Panc1 (cell line): ENCODE measurements around the gene CSMD2. TPM values are rescaled to one million over a fixed set of nuclear protein-coding genes. Genes with fewer than 3 reads are reported as not detected.

Source experiments
- ATAC-seq: fragments of 200-7000 bp; cut with Tn5 transposase; 2 replicates; pipeline ENCODE4 v1.9.1; 2020; ENCODE audit warnings: mild to moderate bottlenecking, moderate library complexity
- BruUV-seq: library from RNA; stranded (reverse); fragments of 400-500 nt; replicated peaks from 2 replicates; lab custom pipeline; 2021; lab: Mats Ljungman, UMichigan
- CTCF ChIA-PET: fragments of 300-600 bp; sonication (Branson Sonifier 250); formaldehyde crosslinking; loops from one replicate; lab custom pipeline; 2022; ENCODE audit warnings: antibody characterized with exemption; lab: Charles Lee
- POLR2A ChIA-PET: fragments of 300-600 bp; sonication (Branson Sonifier 250); formaldehyde crosslinking; loops from one replicate; lab custom pipeline; 2022; ENCODE audit warnings: antibody characterized with exemption; lab: Charles Lee
- DNase-seq: peaks from one replicate; pipeline ENCODE4 v3.0.0-alpha.2; 2010; ENCODE audit warnings: low read depth, low spot score
- H3K27ac ChIP-seq: 2 replicates; pipeline ENCODE4 v1.5.1; 2011; ENCODE audit warnings: mild to moderate bottlenecking, low read length, inconsistent platforms
- H3K27me3 ChIP-seq: fragments of 200-500 bp; sonication (Bioruptor generic); 2 replicates; pipeline ENCODE4 v1.6.0; 2014; ENCODE audit warnings: low read length, inconsistent platforms; ENCODE audit not compliant: control insufficient read depth, insufficient read depth
- H3K36me3 ChIP-seq: fragments of 200-500 bp; sonication (Bioruptor generic); 2 replicates; pipeline ENCODE4 v1.5.1; 2014; ENCODE audit warnings: inconsistent platforms, mild to moderate bottlenecking, low read length, moderate library complexity; ENCODE audit not compliant: control insufficient read depth, insufficient read depth
- H3K4me1 ChIP-seq: 2 replicates; pipeline ENCODE4 v1.5.1; 2011; ENCODE audit warnings: inconsistent platforms, mild to moderate bottlenecking, low read length, moderate library complexity; ENCODE audit not compliant: control insufficient read depth, insufficient read depth
- H3K4me3 ChIP-seq, 2 experiments: 2 replicates each; pipeline ENCODE4 v1.5.1; 2011 to 2012; ENCODE audit warnings: low read depth in 2 of 2, low read length in 2 of 2, mild to moderate bottlenecking in 2 of 2, inconsistent platforms in 1 of 2, moderate library complexity in 1 of 2
- H3K9me3 ChIP-seq: fragments of 200-500 bp; sonication (Bioruptor generic); 2 replicates; pipeline ENCODE4 v1.5.1; 2014; ENCODE audit warnings: low read depth, mild to moderate bottlenecking, inconsistent platforms, low read length, moderate library complexity; ENCODE audit not compliant: control insufficient read depth, insufficient read depth
- POLR2AphosphoS5 ChIP-seq: IDR thresholded peaks from 2 replicates; pipeline ENCODE4 v1.6.1; 2012; ENCODE audit warnings: mild to moderate bottlenecking, low read depth, low read length, moderate library complexity
- SIN3A ChIP-seq: IDR thresholded peaks from 2 replicates; pipeline ENCODE4 v1.6.1; 2012; ENCODE audit warnings: low read depth, mild to moderate bottlenecking, low read length, moderate library complexity, borderline replicate concordance; ENCODE audit not compliant: insufficient read depth
- TCF7L2 ChIP-seq: IDR thresholded peaks from 2 replicates; pipeline ENCODE4 v1.6.1; 2011; ENCODE audit warnings: mild to moderate bottlenecking, low read depth, low read length, inconsistent platforms
- in situ Hi-C: cut with HindIII; loops from 2 replicates; pipeline ENCODE4 v1.10.0; 2016; ENCODE audit warnings: low sequenced_read_pairs, low pct_unique_long_range_greater_than_20kb
- intact Hi-C: fragments of 100-400 bp; cut with micrococcal nuclease; formaldehyde crosslinking; loops from one replicate; pipeline ENCODE4 v1.10.0; 2022; ENCODE audit not compliant: unreplicated experiment
- total RNA-seq: library from RNA; stranded (reverse); gene quantifications from one replicate; pipeline ENCODE4 v1.2.1, GENCODE V29; 2021; ENCODE audit not compliant: unreplicated experiment
- TF ChIP-seq, protein P1 (sequence below): fragments of 450-650 bp; IDR thresholded peaks from 2 replicates; pipeline ENCODE4 v1.5.1; 2017; ENCODE audit warnings: mild to moderate bottlenecking
- TF ChIP-seq, protein P2 (sequence below), 2 experiments: IDR thresholded peaks; 2 replicates each; pipeline ENCODE4 v1.6.1; 2011 to 2012; ENCODE audit warnings: low read depth in 2 of 2, control low read depth in 1 of 2, low read length in 1 of 2, mild to moderate bottlenecking in 1 of 2, moderate library complexity in 1 of 2; ENCODE audit not compliant: insufficient read depth in 1 of 2

The CSMD2 gene
- total RNA-seq, 1 experiment from 2014 or later: not detected

DNA sequence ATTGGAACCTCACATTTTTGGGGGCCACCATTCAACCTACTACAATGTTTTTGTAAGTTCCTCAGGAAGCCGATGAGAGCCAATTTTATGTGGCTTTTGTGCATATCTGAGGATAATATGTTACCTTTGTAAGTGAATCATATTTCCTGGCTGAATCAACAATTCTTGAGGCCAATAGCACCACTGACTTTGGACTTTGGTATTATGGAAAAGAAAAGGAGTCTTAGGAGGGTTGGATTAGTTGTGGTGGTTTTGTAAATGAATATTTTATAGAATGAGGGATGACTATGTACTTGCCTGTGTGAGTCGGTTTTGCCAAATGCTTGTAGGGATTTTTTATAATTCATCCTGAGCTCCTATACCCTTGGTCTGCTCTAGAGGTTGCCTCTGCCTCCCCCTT lies 482.7 kb downstream of the CSMD2 start:
- peaks cover 12% of the 10 kb centered on the region for H3K27me3 ChIP-seq
- intact Hi-C loops (no loop called here), in situ Hi-C loops (no loop called here)
- H3K9me3 ChIP-seq: no peaks in the 10 kb centered on the region
- H3K36me3 ChIP-seq: no peaks in the 10 kb centered on the region
- no peaks in the 10 kb centered on the region for H3K4me1 ChIP-seq
- ATAC-seq: no peak
- no peak overlapping the region for H3K4me3 ChIP-seq
- CTCF ChIA-PET: no interaction called here
- no peak for TF ChIP-seq POLR2AphosphoS5
- TF ChIP-seq SIN3A: no peak
- TF ChIP-seq, protein P1, sequence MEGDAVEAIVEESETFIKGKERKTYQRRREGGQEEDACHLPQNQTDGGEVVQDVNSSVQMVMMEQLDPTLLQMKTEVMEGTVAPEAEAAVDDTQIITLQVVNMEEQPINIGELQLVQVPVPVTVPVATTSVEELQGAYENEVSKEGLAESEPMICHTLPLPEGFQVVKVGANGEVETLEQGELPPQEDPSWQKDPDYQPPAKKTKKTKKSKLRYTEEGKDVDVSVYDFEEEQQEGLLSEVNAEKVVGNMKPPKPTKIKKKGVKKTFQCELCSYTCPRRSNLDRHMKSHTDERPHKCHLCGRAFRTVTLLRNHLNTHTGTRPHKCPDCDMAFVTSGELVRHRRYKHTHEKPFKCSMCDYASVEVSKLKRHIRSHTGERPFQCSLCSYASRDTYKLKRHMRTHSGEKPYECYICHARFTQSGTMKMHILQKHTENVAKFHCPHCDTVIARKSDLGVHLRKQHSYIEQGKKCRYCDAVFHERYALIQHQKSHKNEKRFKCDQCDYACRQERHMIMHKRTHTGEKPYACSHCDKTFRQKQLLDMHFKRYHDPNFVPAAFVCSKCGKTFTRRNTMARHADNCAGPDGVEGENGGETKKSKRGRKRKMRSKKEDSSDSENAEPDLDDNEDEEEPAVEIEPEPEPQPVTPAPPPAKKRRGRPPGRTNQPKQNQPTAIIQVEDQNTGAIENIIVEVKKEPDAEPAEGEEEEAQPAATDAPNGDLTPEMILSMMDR: no peak
- TF ChIP-seq, protein P2, sequence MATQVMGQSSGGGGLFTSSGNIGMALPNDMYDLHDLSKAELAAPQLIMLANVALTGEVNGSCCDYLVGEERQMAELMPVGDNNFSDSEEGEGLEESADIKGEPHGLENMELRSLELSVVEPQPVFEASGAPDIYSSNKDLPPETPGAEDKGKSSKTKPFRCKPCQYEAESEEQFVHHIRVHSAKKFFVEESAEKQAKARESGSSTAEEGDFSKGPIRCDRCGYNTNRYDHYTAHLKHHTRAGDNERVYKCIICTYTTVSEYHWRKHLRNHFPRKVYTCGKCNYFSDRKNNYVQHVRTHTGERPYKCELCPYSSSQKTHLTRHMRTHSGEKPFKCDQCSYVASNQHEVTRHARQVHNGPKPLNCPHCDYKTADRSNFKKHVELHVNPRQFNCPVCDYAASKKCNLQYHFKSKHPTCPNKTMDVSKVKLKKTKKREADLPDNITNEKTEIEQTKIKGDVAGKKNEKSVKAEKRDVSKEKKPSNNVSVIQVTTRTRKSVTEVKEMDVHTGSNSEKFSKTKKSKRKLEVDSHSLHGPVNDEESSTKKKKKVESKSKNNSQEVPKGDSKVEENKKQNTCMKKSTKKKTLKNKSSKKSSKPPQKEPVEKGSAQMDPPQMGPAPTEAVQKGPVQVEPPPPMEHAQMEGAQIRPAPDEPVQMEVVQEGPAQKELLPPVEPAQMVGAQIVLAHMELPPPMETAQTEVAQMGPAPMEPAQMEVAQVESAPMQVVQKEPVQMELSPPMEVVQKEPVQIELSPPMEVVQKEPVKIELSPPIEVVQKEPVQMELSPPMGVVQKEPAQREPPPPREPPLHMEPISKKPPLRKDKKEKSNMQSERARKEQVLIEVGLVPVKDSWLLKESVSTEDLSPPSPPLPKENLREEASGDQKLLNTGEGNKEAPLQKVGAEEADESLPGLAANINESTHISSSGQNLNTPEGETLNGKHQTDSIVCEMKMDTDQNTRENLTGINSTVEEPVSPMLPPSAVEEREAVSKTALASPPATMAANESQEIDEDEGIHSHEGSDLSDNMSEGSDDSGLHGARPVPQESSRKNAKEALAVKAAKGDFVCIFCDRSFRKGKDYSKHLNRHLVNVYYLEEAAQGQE (IDR thresholded peaks at IDR 0.05; ENCODE audit: insufficient read depth in 1 of 2, low read depth in 2 of 2, low read length in 1 of 2): no peak
- TF ChIP-seq TCF7L2: no peak
- DNase-seq: no peak
- no TSS peak for BruUV-seq
- POLR2A ChIA-PET: no interaction called here
- H3K27ac ChIP-seq: no peak overlapping the region

DNA sequence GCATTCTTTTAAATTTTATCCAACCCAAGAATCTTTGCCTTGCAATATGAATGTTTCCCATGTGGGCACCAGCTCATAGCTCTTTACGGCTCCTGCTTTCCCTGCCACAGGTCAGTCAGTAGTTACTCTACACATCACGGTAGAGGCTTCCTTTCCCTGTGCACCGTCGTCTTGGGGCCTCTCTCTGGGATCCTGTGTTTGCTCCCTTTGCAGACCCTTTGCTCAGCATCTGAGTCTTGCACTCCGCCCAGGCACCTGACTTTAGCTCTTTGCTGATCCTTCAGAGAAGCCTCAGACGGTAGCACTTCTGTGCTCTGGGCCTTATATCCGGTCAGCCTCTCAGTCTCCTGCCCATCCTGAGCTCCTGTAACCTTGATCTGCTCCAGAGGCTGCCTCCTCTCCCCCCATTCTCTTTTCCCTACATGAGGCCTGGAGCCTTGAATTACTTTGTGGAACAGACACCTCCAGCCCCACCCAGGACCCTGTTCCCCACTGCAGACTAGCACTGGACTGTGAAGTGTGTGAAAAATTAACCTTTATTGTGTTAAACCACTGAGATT lies 484.7 kb downstream of the CSMD2 start:
- intact Hi-C loops: no loop called here
- no peaks in the 10 kb centered on the region for H3K4me1 ChIP-seq
- ChIA-PET POLR2A (no interaction called here), CTCF (no interaction called here)
- no peak overlapping the region for H3K4me3 ChIP-seq
- DNase-seq (no peak), ATAC-seq (no peak)
- H3K27me3 ChIP-seq: peaks cover 9% of the 10 kb centered on the region; the same call in 1 of the 2 replicates
- no TSS peak for BruUV-seq
- no peaks in the 10 kb centered on the region for H3K36me3 ChIP-seq
- in situ Hi-C loops: no loop called here
- TF ChIP-seq TCF7L2 (no peak), POLR2AphosphoS5 (no peak), SIN3A (no peak)
- TF ChIP-seq, protein P2 (IDR thresholded peaks at IDR 0.05; ENCODE audit: insufficient read depth in 1 of 2, low read depth in 2 of 2, low read length in 1 of 2): no peak
- TF ChIP-seq, protein P1: no peak
- no peaks in the 10 kb centered on the region for H3K9me3 ChIP-seq
- no peak overlapping the region for H3K27ac ChIP-seq
